Measurements from ENCODE around the gene BACH2.

GRCh38 chr6:90005048-90005827, 291.4 kb downstream of the BACH2 start:
- no peak for TF ChIP-seq CREB1 (CRISPR knock-in tag; IDR thresholded peaks at IDR 0.05; ENCODE audit: low read depth)
- no peak for TF ChIP-seq EZH2phosphoT487 (IDR thresholded peaks at IDR 0.05; ENCODE audit: unreplicated experiment)
- no peak for TF ChIP-seq POLR2AphosphoS5 (IDR thresholded peaks at IDR 0.05; ENCODE audit: low read depth)
- no peak for TF ChIP-seq CTCF (conservative IDR thresholded peaks at IDR 0.05; ENCODE audit: low read depth in 2 of 2)
- TF ChIP-seq EZH2 (IDR thresholded peaks at IDR 0.05; ENCODE audit: low read depth, unreplicated experiment) = no peak
- no peak for TF ChIP-seq REST (IDR thresholded peaks at IDR 0.05; ENCODE audit: unreplicated experiment)
- no peak for TF ChIP-seq ZNF114 (CRISPR knock-in tag; IDR thresholded peaks at IDR 0.05)
- TF ChIP-seq JUNB (IDR thresholded peaks at IDR 0.05; ENCODE audit: unreplicated experiment) = no peak
- TF ChIP-seq ZNF331 (CRISPR knock-in tag; IDR thresholded peaks at IDR 0.05; ENCODE audit: low read depth) = no peak
- TF ChIP-seq ETS1 (IDR thresholded peaks at IDR 0.05) = no peak

Measured in GM23338 (cell line).